Breast epithelium (tissue), 4 donors: ENCODE results near the gene GTPBP4. TPM values are rescaled to one million over a fixed set of nuclear protein-coding genes. Genes with fewer than 3 reads are reported as not detected.

Source experiments
- DNase-seq, 2 donors: peaks; one replicate each; pipeline ENCODE4 v3.0.0-alpha.2; 2019; ENCODE audit warnings: low spot score in 2 of 2
- H3K27ac ChIP-seq, 2 donors: fragments of 200-600 bp; sonication (generic) in 1 of 2; one replicate each; pipeline ENCODE4 v1.5.1; 2016 to 2019; ENCODE audit warnings: mild to moderate bottlenecking in 1 of 2
- H3K27me3 ChIP-seq, 2 donors: fragments of 200-600 bp; sonication (generic) in 1 of 2; one replicate each; pipeline versions ENCODE4 v1.5.1 to v1.6.0; 2017 to 2019; ENCODE audit warnings: control low read depth in 1 of 2, mild to moderate bottlenecking in 1 of 2
- H3K36me3 ChIP-seq: fragments of 200-600 bp; one replicate; pipeline ENCODE4 v1.5.1; 2019
- H3K4me1 ChIP-seq, 2 donors: fragments of 200-600 bp; sonication (generic); one replicate each; pipeline ENCODE4 v1.5.1; 2016 to 2019; ENCODE audit warnings: control low read depth in 1 of 2
- H3K4me3 ChIP-seq, 3 donors: fragments of 200-600 bp; sonication (generic); 1 replicate in 2 of 3; 2 replicates in 1 of 3; pipeline ENCODE4 v1.5.1; 2016 to 2019; ENCODE audit warnings: mild to moderate bottlenecking in 3 of 3, moderate library complexity in 2 of 3
- H3K9me3 ChIP-seq, 2 donors: fragments of 200-600 bp; sonication (generic) in 1 of 2; one replicate each; pipeline ENCODE4 v1.5.1; 2016 to 2019; ENCODE audit warnings: control low read depth in 1 of 2
- CTCF ChIP-seq, 3 donors: fragments of 450-650 bp; IDR thresholded peaks; one replicate each; pipeline ENCODE4 v1.5.1; 2016 to 2017; ENCODE audit warnings: antibody characterized with exemption in 3 of 3, mild to moderate bottlenecking in 3 of 3, moderate library complexity in 3 of 3
- POLR2A ChIP-seq: fragments of 450-650 bp; IDR thresholded peaks from one replicate; pipeline ENCODE4 v1.6.1; 2016; ENCODE audit warnings: antibody characterized with exemption, mild to moderate bottlenecking, moderate library complexity
- POLR2AphosphoS5 ChIP-seq, 3 donors: sonication (generic); formaldehyde crosslinking; IDR thresholded peaks; one replicate each; pipeline ENCODE4 v1.6.1; 2017; ENCODE audit warnings: antibody characterized with exemption in 3 of 3
- intact Hi-C: fragments of 100-400 bp; cut with DNase I; formaldehyde crosslinking; loops from one replicate; pipeline ENCODE4 v1.15.1; 2023; ENCODE audit warnings: low total_unique reads
- total RNA-seq, 3 donors: library from RNA; depleted of rRNA; stranded (reverse); fragments of >200 nt; gene quantifications; one replicate each; pipeline ENCODE4 v1.1.0, GENCODE V29; 2016

The GTPBP4 gene
- total RNA-seq, 3 donors from 2014 or later = 32.6 to 51.2 (median 50.8) TPM

GRCh38 chr10:1050554-1050953 is 62.3 kb downstream of the GTPBP4 start:
- no peaks in the 10 kb centered on the region for H3K27me3 ChIP-seq
- peak overlapping the region in 1 of 2 donors; percentile 99 for H3K27ac ChIP-seq
- intact Hi-C loops = no loop called here
- no peak for TF ChIP-seq POLR2AphosphoS5 (IDR thresholded peaks at IDR 0.05)
- no peak for TF ChIP-seq CTCF (IDR thresholded peaks at IDR 0.05)
- no peak for TF ChIP-seq POLR2A
- DNase-seq = no peak
- peaks cover 0 to 12% of the 10 kb centered on the region in 2 donors for H3K4me1 ChIP-seq
- no peak overlapping the region for H3K4me3 ChIP-seq
- no peaks in the 10 kb centered on the region for H3K36me3 ChIP-seq
- H3K9me3 ChIP-seq = no peaks in the 10 kb centered on the region

GRCh38 chr10:1054684-1055083 is 66.5 kb downstream of the GTPBP4 start:
- no peaks in the 10 kb centered on the region for H3K36me3 ChIP-seq
- intact Hi-C loops = no loop called here

GRCh38 chr10:1056326-1057105 is 68.3 kb downstream of the GTPBP4 start, which contains the start of gene WDR37:
Gene WDR37 (plus strand): TSS chr10:1056385. CDS start chr10:1072156, 15,771 bp downstream.
- intact Hi-C loops = no loop called here
- peak; percentile 63 to 82 for DNase-seq
- Histone ChIP-seq H3K4me3 (peak within 1 kb of the TSS; percentile 68 to 95 (median 93)), H3K9me3 (no peaks in the 10 kb centered on the region), H3K36me3 (no peaks in the 10 kb centered on the region), H3K4me1 (peaks cover 0 to 5% of the 10 kb centered on the region in 2 donors), H3K27ac (peak within 1 kb of the TSS; percentile 98 to 99), H3K27me3 (no peaks in the 10 kb centered on the region)
- TF ChIP-seq CTCF (IDR thresholded peaks at IDR 0.05) (peak in 1 of 3 donors; percentile 16), POLR2A (peak; percentile 13), POLR2AphosphoS5 (IDR thresholded peaks at IDR 0.05) (peak; percentile 71 to 84 (median 75))

More at GRCh38 chr10:1054684-1055083, 66.5 kb downstream of the GTPBP4 start:
- no peak for DNase-seq
- no peak for TF ChIP-seq POLR2AphosphoS5 (IDR thresholded peaks at IDR 0.05)
- TF ChIP-seq CTCF (IDR thresholded peaks at IDR 0.05) = no peak
- TF ChIP-seq POLR2A = no peak
- Histone ChIP-seq H3K4me3 (peak overlapping the region in 1 of 3 donors; percentile 93), H3K27ac (no peak overlapping the region), H3K27me3 (no peaks in the 10 kb centered on the region), H3K9me3 (no peaks in the 10 kb centered on the region), H3K4me1 (peaks cover 0 to 13% of the 10 kb centered on the region in 2 donors)

GRCh38 chr10:1057106-1057657 is 68.9 kb downstream of the GTPBP4 start:
- no peak for DNase-seq
- TF ChIP-seq CTCF (IDR thresholded peaks at IDR 0.05) (no peak), POLR2A (no peak), POLR2AphosphoS5 (IDR thresholded peaks at IDR 0.05) (no peak)
- Histone ChIP-seq H3K36me3 (no peaks in the 10 kb centered on the region), H3K9me3 (no peaks in the 10 kb centered on the region), H3K27ac (peak overlapping the region; percentile 98 to 99), H3K4me1 (peaks cover 0 to 5% of the 10 kb centered on the region in 2 donors), H3K4me3 (peak overlapping the region; percentile 68 to 95 (median 93)), H3K27me3 (no peaks in the 10 kb centered on the region)
- intact Hi-C loops = no loop called here

GRCh38 chr10:1058017-1058416 is 69.8 kb downstream of the GTPBP4 start:
- Histone ChIP-seq H3K4me3 (peak overlapping the region in 1 of 3 donors; percentile 93), H3K4me1 (peaks cover 0 to 5% of the 10 kb centered on the region in 2 donors), H3K27me3 (no peaks in the 10 kb centered on the region), H3K36me3 (no peaks in the 10 kb centered on the region), H3K9me3 (no peaks in the 10 kb centered on the region), H3K27ac (no peak overlapping the region)
- no peak for DNase-seq
- TF ChIP-seq POLR2A (no peak), CTCF (IDR thresholded peaks at IDR 0.05) (no peak), POLR2AphosphoS5 (IDR thresholded peaks at IDR 0.05) (no peak)
- intact Hi-C loops = no loop called here
